HG03575 (cell line): ENCODE data around the gene HLF.

ENCODE experiments used
- ATAC-seq: cut with Tn5 transposase; IDR thresholded peaks from one replicate; pipeline ENCODE4 v1.9.1; 2021; ENCODE audit not compliant: unreplicated experiment, insufficient number of reproducible peaks, low FRiP score; ENCODE audit errors: extremely low read depth

HLF gene

GRCh38 chr17:55264645-55265298 is at the start of gene HLF:
HLF (plus strand) TSS chr17:55264960; CDS start chr17:55265485, 525 bp downstream.
- ATAC-seq: no peak

- ATAC-seq: no peak
Measured at GRCh38 chr17:55215711-55216110, 49.0 kb upstream of the HLF start.

- ATAC-seq: no peak
Measured at GRCh38 chr17:55216888-55217287, 47.9 kb upstream of the HLF start.

GRCh38 chr17:55219459-55219858 is 45.3 kb upstream of the HLF start:
- no peak for ATAC-seq

GRCh38 chr17:55219934-55220333 is 44.8 kb upstream of the HLF start:
- ATAC-seq: no peak

- no peak for ATAC-seq
Measured at GRCh38 chr17:55223524-55223923, 41.2 kb upstream of the HLF start.

GRCh38 chr17:55224746-55225145 is 40.0 kb upstream of the HLF start:
- ATAC-seq: no peak

- ATAC-seq: no peak
Measured at GRCh38 chr17:55225237-55225636, 39.5 kb upstream of the HLF start.

GRCh38 chr17:55228683-55229192 is 36.0 kb upstream of the HLF start:
- no peak for ATAC-seq

GRCh38 chr17:55229276-55229675 is 35.5 kb upstream of the HLF start:
- no peak for ATAC-seq

- no peak for ATAC-seq
Measured at GRCh38 chr17:55230716-55231115, 34.0 kb upstream of the HLF start.

GRCh38 chr17:55233840-55234239 is 30.9 kb upstream of the HLF start:
- no peak for ATAC-seq

GRCh38 chr17:55236316-55236715 is 28.4 kb upstream of the HLF start:
- ATAC-seq: no peak

- no peak for ATAC-seq
Measured at GRCh38 chr17:55237268-55237667, 27.5 kb upstream of the HLF start.

GRCh38 chr17:55237841-55238178 is 26.9 kb upstream of the HLF start:
- ATAC-seq: no peak

- peak; percentile 67 for ATAC-seq
Measured at GRCh38 chr17:55238179-55238930, 26.4 kb upstream of the HLF start.

- ATAC-seq: no peak
Measured at GRCh38 chr17:55238931-55239297, 25.8 kb upstream of the HLF start.

- no peak for ATAC-seq
Measured at GRCh38 chr17:55241097-55241496, 23.7 kb upstream of the HLF start.

- ATAC-seq: no peak
Measured at GRCh38 chr17:55242476-55242875, 22.3 kb upstream of the HLF start.

GRCh38 chr17:55245986-55246385 is 18.8 kb upstream of the HLF start:
- ATAC-seq: no peak

- no peak for ATAC-seq
Measured at GRCh38 chr17:55246583-55246982, 18.2 kb upstream of the HLF start.
